K562 (cell line): ENCODE data around the gene ACTN4.

ENCODE experiments used
- EP300 ChIP-seq: IDR thresholded peaks from 2 replicates; pipeline ENCODE4 v1.6.1; 2012; ENCODE audit warnings: low read length, improper control_type of control experiment
- HNRNPUL1 ChIP-seq: fragments of 200-400 bp; formaldehyde crosslinking; IDR thresholded peaks from 2 replicates; pipeline ENCODE4 v1.6.1; 2017; ENCODE audit warnings: low read length
- ILK ChIP-seq: fragments of 450-650 bp; IDR thresholded peaks from 2 replicates; pipeline ENCODE4 v1.6.1; 2016; ENCODE audit warnings: missing genetic modification characterization, low read depth, mild to moderate bottlenecking, missing compliant biosample characterization, moderate library complexity, borderline replicate concordance
- MAX ChIP-seq: sonication (generic); formaldehyde crosslinking; IDR thresholded peaks from 2 replicates; pipeline ENCODE4 v1.9.0; 2022; ENCODE audit warnings: mild to moderate bottlenecking, missing genetic modification reagents

GRCh38 chr19:38663957-38664502 lies 16.6 kb downstream of the ACTN4 start:
- TF ChIP-seq EP300 (no peak), MAX (CRISPR knock-in tag) (no peak; the same call in 1 of the 2 replicates), HNRNPUL1 (no peak), ILK (tag) (no peak)
